ENCODE measurements around the gene LINC01488.

- TF ChIP-seq CBX3 (IDR thresholded peaks at IDR 0.05; ENCODE audit: low read depth) (no peak), TCF7L2 (IDR thresholded peaks at IDR 0.05; ENCODE audit: borderline replicate concordance, extremely low read depth, insufficient read depth, insufficient read length) (no peak), JUND (IDR thresholded peaks at IDR 0.05) (no peak), POLR2A (IDR thresholded peaks at IDR 0.05; ENCODE audit: borderline replicate concordance, extremely low read depth, insufficient read depth, insufficient read length) (no peak), CTCF (IDR thresholded peaks at IDR 0.05 in 2 of 3, conservative IDR thresholded peaks at IDR 0.05 in 1 of 3; ENCODE audit: borderline replicate concordance in 1 of 3, insufficient read depth in 1 of 3, low read depth in 2 of 3, low read length in 2 of 3) (no peak), ELF1 (IDR thresholded peaks at IDR 0.05; ENCODE audit: borderline replicate concordance, low read depth) (no peak), FOSL1 (IDR thresholded peaks at IDR 0.05; ENCODE audit: low read depth) (no peak), SIN3A (IDR thresholded peaks at IDR 0.05; ENCODE audit: low read depth) (no peak)
Observed at GRCh38 chr11:69490516-69490915, 9.1 kb downstream of the LINC01488 start.
